ENCODE measurements around the gene TMEM231. TPM values are rescaled to one million over a fixed set of nuclear protein-coding genes. Genes with fewer than 3 reads are reported as not detected.

The TMEM231 gene
- polyA plus RNA-seq, 3 donors = 0.27 to 0.75 (median 0.72) TPM

- Mint-ChIP-seq H3K4me1 (peaks cover 15% of the 10 kb centered on the region), H3K4me3 (no peak overlapping the region), H3K27ac (no peak overlapping the region), H3K9me3 (peaks cover 0 to 3% (median 0%) of the 10 kb centered on the region in 7 donors), H3K36me3 (no peaks in the 10 kb centered on the region), H3K27me3 (ENCODE audit: low read depth in 3 of 3) (peaks cover 30 to 37% (median 30%) of the 10 kb centered on the region in 3 donors)
- Histone ChIP-seq H3K4me3 (replicated peaks in 1 of 3; ENCODE audit: low read depth in 2 of 3, low read length in 3 of 3) (no peak overlapping the region), H3K27me3 (ENCODE audit: control insufficient read depth in 2 of 2, insufficient read depth in 2 of 2, low read length in 2 of 2) (peaks cover 9 to 20% of the 10 kb centered on the region in 2 donors), H3K4me2 (replicated peaks; ENCODE audit: extremely low read depth, low read length, poor library complexity, severe bottlenecking) (no peak overlapping the region), H3K4me1 (ENCODE audit: control insufficient read depth in 1 of 2, insufficient read depth in 2 of 2, low read length in 2 of 2) (peaks cover 15 to 20% of the 10 kb centered on the region in 2 donors), H3K36me3 (replicated peaks in 1 of 2; ENCODE audit: control insufficient read depth in 1 of 2, insufficient read depth in 2 of 2, low read length in 2 of 2) (no peaks in the 10 kb centered on the region), H2AFZ (ENCODE audit: insufficient read depth, low read depth, low read length, poor library complexity, severe bottlenecking) (no peak overlapping the region), H3K9ac (ENCODE audit: insufficient read depth, low read length, poor library complexity, severe bottlenecking) (no peak overlapping the region), H4K20me1 (ENCODE audit: insufficient read depth, low read length) (no peaks in the 10 kb centered on the region), H3K27ac (ENCODE audit: low read depth in 1 of 2, low read length in 2 of 2) (no peak overlapping the region), H3K79me2 (ENCODE audit: insufficient read depth, low read length) (no peaks in the 10 kb centered on the region), H3K9me3 (replicated peaks in 1 of 2; ENCODE audit: control insufficient read depth in 1 of 2, insufficient read depth in 1 of 2, low read length in 2 of 2) (no peaks in the 10 kb centered on the region)
- TF ChIP-seq, protein P1, sequence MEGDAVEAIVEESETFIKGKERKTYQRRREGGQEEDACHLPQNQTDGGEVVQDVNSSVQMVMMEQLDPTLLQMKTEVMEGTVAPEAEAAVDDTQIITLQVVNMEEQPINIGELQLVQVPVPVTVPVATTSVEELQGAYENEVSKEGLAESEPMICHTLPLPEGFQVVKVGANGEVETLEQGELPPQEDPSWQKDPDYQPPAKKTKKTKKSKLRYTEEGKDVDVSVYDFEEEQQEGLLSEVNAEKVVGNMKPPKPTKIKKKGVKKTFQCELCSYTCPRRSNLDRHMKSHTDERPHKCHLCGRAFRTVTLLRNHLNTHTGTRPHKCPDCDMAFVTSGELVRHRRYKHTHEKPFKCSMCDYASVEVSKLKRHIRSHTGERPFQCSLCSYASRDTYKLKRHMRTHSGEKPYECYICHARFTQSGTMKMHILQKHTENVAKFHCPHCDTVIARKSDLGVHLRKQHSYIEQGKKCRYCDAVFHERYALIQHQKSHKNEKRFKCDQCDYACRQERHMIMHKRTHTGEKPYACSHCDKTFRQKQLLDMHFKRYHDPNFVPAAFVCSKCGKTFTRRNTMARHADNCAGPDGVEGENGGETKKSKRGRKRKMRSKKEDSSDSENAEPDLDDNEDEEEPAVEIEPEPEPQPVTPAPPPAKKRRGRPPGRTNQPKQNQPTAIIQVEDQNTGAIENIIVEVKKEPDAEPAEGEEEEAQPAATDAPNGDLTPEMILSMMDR (IDR thresholded peaks at IDR 0.05) = no peak
- WGBS (ENCODE audit: insufficient coverage) = 100% methylated on average over 2 of the region's 10 CpGs
- intact Hi-C loops (cut with micrococcal nuclease) = loop anchor here in 1 of 2 donors (5.0 kb wide), 1 partner anchor 42 kb away; no protein-coding TSS in a partner anchor
- no peak for DNase-seq
These were observed 3.7 kb upstream of the TMEM231 start for GRCh38 chr16:75559564-75560372.

DNA sequence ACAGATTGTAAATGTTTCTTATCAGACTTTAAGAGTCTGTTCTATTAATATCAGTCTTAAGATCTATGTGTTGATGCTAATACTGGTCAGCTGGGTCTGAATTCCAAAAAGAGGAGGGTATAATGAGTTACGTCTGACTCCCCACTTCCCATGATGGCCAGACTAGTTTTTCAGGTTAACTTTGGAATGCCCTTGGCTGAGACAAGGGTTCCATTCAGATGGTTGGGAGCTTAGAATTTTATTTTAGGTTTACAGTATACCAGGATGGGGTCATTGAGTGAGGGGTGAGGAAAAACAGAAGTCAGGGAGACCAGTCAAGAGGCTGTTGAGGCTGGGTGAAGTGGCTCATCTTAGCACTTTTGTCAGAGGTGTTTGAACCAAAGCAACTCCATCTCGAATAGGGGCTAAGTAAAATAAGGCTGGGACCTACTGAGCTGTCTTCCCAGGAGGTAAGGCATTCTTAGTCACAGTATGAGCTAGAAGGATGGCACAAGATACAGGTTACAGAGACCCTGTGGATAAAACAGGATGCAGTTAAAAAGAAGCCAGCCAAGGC is 2.9 kb upstream of the TMEM231 start:
- H3K9me3 Mint-ChIP-seq = peaks cover 0 to 3% (median 0%) of the 10 kb centered on the region in 7 donors
- no peak for DNase-seq
- Histone ChIP-seq H2AFZ (ENCODE audit: insufficient read depth, low read depth, low read length, poor library complexity, severe bottlenecking) (no peak overlapping the region), H3K79me2 (ENCODE audit: insufficient read depth, low read length) (no peaks in the 10 kb centered on the region), H4K20me1 (ENCODE audit: insufficient read depth, low read length) (no peaks in the 10 kb centered on the region), H3K27ac (ENCODE audit: low read depth in 1 of 2, low read length in 2 of 2) (no peak overlapping the region), H3K27me3 (ENCODE audit: control insufficient read depth in 2 of 2, insufficient read depth in 2 of 2, low read length in 2 of 2) (peaks cover 7 to 19% of the 10 kb centered on the region in 2 donors), H3K9ac (ENCODE audit: insufficient read depth, low read length, poor library complexity, severe bottlenecking) (no peak overlapping the region), H3K4me3 (replicated peaks in 1 of 3; ENCODE audit: low read depth in 2 of 3, low read length in 3 of 3) (no peak overlapping the region), H3K9me3 (replicated peaks in 1 of 2; ENCODE audit: control insufficient read depth in 1 of 2, insufficient read depth in 1 of 2, low read length in 2 of 2) (no peaks in the 10 kb centered on the region), H3K36me3 (replicated peaks in 1 of 2; ENCODE audit: control insufficient read depth in 1 of 2, insufficient read depth in 2 of 2, low read length in 2 of 2) (no peaks in the 10 kb centered on the region), H3K4me2 (replicated peaks; ENCODE audit: extremely low read depth, low read length, poor library complexity, severe bottlenecking) (no peak overlapping the region), H3K4me1 (ENCODE audit: control insufficient read depth in 1 of 2, insufficient read depth in 2 of 2, low read length in 2 of 2) (peaks cover 15 to 20% of the 10 kb centered on the region in 2 donors)
- H3K4me1 Mint-ChIP-seq = peaks cover 12% of the 10 kb centered on the region
- peaks cover 30 to 40% (median 30%) of the 10 kb centered on the region in 3 donors for H3K27me3 Mint-ChIP-seq (ENCODE audit: low read depth in 3 of 3)
- no peaks in the 10 kb centered on the region for H3K36me3 Mint-ChIP-seq
- intact Hi-C loops (cut with micrococcal nuclease) = loop anchor here in 1 of 2 donors (5.0 kb wide), 1 partner anchor 42 kb away; no protein-coding TSS in a partner anchor
- H3K27ac Mint-ChIP-seq = no peak overlapping the region
- H3K4me3 Mint-ChIP-seq = peak overlapping the region in 1 of 2 donors; percentile 22
- TF ChIP-seq, protein P1 (IDR thresholded peaks at IDR 0.05) = no peak
- 67% methylated on average over 1 of the region's 2 CpGs for WGBS (ENCODE audit: insufficient coverage)

All from CD14-positive monocyte (primary cell).